ENCODE results near the gene TTC32.

TTC32 gene

GRCh38 chr2:19850056-19851050 is 51.4 kb downstream of the TTC32 start:
- DNase-seq (ENCODE audit: low read depth) = no peak

GRCh38 chr2:19848952-19849351 is 52.8 kb downstream of the TTC32 start:
- DNase-seq (ENCODE audit: low read depth) = no peak

GRCh38 chr2:19848029-19848750 is 53.6 kb downstream of the TTC32 start:
- no peak for DNase-seq (ENCODE audit: low read depth)

GRCh38 chr2:19847486-19847885 is 54.3 kb downstream of the TTC32 start:
- DNase-seq (ENCODE audit: low read depth) = no peak
